ENCODE data around the gene MGAT4A. TPM values are rescaled to one million over a fixed set of nuclear protein-coding genes. Genes with fewer than 3 reads are reported as not detected.
A peak's percentile ranks its signal among the peaks of the same experiment; 100 is the strongest.

MGAT4A gene
- total and polyA plus RNA-seq, 4 donors, result 16.1 to 43.7 (median 31.9) TPM

DNA sequence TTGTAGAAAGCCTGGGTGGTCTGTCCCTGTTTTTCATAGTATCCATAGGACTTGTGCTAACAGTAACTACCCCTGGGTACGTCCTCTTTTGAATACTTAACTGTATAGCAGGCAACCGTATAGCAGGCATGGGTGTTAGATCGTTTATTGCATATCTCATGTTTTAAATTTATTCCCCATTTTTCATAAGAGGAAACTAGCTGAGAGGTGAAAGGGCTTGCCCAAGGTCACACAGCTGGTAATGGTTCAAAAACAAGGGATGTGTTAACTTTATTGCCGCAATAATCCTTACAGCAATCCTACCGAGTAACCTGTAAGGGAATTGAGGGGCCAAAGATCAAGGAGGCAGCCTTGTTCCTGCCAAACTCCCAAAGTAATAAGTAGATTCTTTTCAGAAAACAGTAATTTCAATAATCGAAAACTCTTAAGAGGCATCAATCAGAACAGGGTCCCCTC, 990 bp upstream of the MGAT4A start:
- peak in 1 of 3 donors; percentile 42 for DNase-seq
- no peak for ATAC-seq (ENCODE audit: insufficient read depth, low FRiP score)
- Histone ChIP-seq H3K27ac (ENCODE audit: low read depth in 1 of 2, low read length in 1 of 2) (peak overlapping the region; percentile 98 to 99), H3K27me3 (ENCODE audit: control insufficient read depth in 3 of 3, insufficient read depth in 3 of 3, low read length in 2 of 3) (peaks cover 0 to 16% (median 8%) of the 10 kb centered on the region in 3 donors), H3K4me1 (ENCODE audit: control insufficient read depth in 5 of 5, insufficient read depth in 5 of 5, low read length in 5 of 5) (peaks cover 0 to 16% (median 4%) of the 10 kb centered on the region in 5 donors), H3K4me3 (peak overlapping the region; percentile 90), H3K9me3 (ENCODE audit: control insufficient read depth in 4 of 4, insufficient read depth in 3 of 4, low read length in 3 of 4) (no peaks in the 10 kb centered on the region), H3K9ac (ENCODE audit: insufficient read depth in 1 of 2, low read length in 2 of 2) (peak overlapping the region in 1 of 2 donors; percentile 47), H3K36me3 (ENCODE audit: control insufficient read depth in 4 of 4, insufficient read depth in 4 of 4, low read length in 4 of 4) (no peaks in the 10 kb centered on the region)
- WGBS, 2 donors, result 28 to 42% methylated on average over 6 of the region's 6 CpGs
- no peak for TF ChIP-seq CTCF (IDR thresholded peaks at IDR 0.05; ENCODE audit: control extremely low read depth, extremely low read depth)

- ATAC-seq (ENCODE audit: insufficient read depth, low FRiP score) (peak; percentile 27), DNase-seq (peak in 1 of 3 donors; percentile 62)
- peak overlapping the region; percentile 89 for H3K4me3 ChIP-seq
- peak overlapping the region; percentile 93 to 94 for H3K27ac ChIP-seq (ENCODE audit: low read depth in 1 of 2, low read length in 1 of 2)
- no peaks in the 10 kb centered on the region for H3K9me3 ChIP-seq (ENCODE audit: control insufficient read depth in 4 of 4, insufficient read depth in 3 of 4, low read length in 3 of 4)
- H3K9ac ChIP-seq (ENCODE audit: insufficient read depth in 1 of 2, low read length in 2 of 2), result no peak overlapping the region
- no peak for TF ChIP-seq CTCF (IDR thresholded peaks at IDR 0.05; ENCODE audit: control extremely low read depth, extremely low read depth)
- peaks cover 0 to 3% (median 0%) of the 10 kb centered on the region in 4 donors for H3K36me3 ChIP-seq (ENCODE audit: control insufficient read depth in 4 of 4, insufficient read depth in 4 of 4, low read length in 4 of 4)
- WGBS, 2 donors, result 0 to 1% methylated on average over 4 to 56 of the region's 56 CpGs
- peaks cover 0 to 16% (median 8%) of the 10 kb centered on the region in 3 donors for H3K27me3 ChIP-seq (ENCODE audit: control insufficient read depth in 3 of 3, insufficient read depth in 3 of 3, low read length in 2 of 3)
- peaks cover 0 to 21% (median 4%) of the 10 kb centered on the region in 5 donors for H3K4me1 ChIP-seq (ENCODE audit: control insufficient read depth in 5 of 5, insufficient read depth in 5 of 5, low read length in 5 of 5)
Measured at GRCh38 chr2:98730707-98731040, 258 bp downstream of the MGAT4A start.

- Histone ChIP-seq H3K36me3 (ENCODE audit: control insufficient read depth in 4 of 4, insufficient read depth in 4 of 4, low read length in 4 of 4) (peaks cover 0 to 3% (median 0%) of the 10 kb centered on the region in 4 donors), H3K9me3 (ENCODE audit: control insufficient read depth in 4 of 4, insufficient read depth in 3 of 4, low read length in 3 of 4) (no peaks in the 10 kb centered on the region), H3K4me3 (peak overlapping the region; percentile 89), H3K4me1 (ENCODE audit: control insufficient read depth in 5 of 5, insufficient read depth in 5 of 5, low read length in 5 of 5) (peaks cover 0 to 21% (median 4%) of the 10 kb centered on the region in 5 donors), H3K27ac (ENCODE audit: low read depth in 1 of 2, low read length in 1 of 2) (peak overlapping the region; percentile 93 to 94), H3K9ac (ENCODE audit: insufficient read depth in 1 of 2, low read length in 2 of 2) (peak overlapping the region in 1 of 2 donors; percentile 58), H3K27me3 (ENCODE audit: control insufficient read depth in 3 of 3, insufficient read depth in 3 of 3, low read length in 2 of 3) (peaks cover 0 to 16% (median 8%) of the 10 kb centered on the region in 3 donors)
- WGBS, 2 donors, result 0 to 1% methylated on average over 40 to 45 of the region's 45 CpGs
- ATAC-seq (ENCODE audit: insufficient read depth, low FRiP score), result no peak
- TF ChIP-seq CTCF (IDR thresholded peaks at IDR 0.05; ENCODE audit: control extremely low read depth, extremely low read depth), result no peak
- DNase-seq, result peak; percentile 49 to 64 (median 54)
Measured at GRCh38 chr2:98730053-98730706, 752 bp downstream of the MGAT4A start.
